PC-3 (cell line): ENCODE measurements around the gene PAX5. TPM values are rescaled to one million over a fixed set of nuclear protein-coding genes. Genes with fewer than 3 reads are reported as not detected.

Source experiments
- ATAC-seq: fragments of 200-7000 bp; cut with Tn5 transposase; 2 replicates; pipeline ENCODE4 v1.9.1; 2020; ENCODE audit warnings: mild to moderate bottlenecking, moderate library complexity
- BruUV-seq: library from RNA; stranded (reverse); fragments of 400-500 nt; replicated peaks from 2 replicates; lab custom pipeline; 2021; lab: Mats Ljungman, UMichigan
- CTCF ChIA-PET: fragments of 300-600 bp; sonication (Branson Sonifier 250); formaldehyde crosslinking; loops from one replicate; lab custom pipeline; 2022; ENCODE audit warnings: antibody characterized with exemption; lab: Charles Lee
- POLR2A ChIA-PET: fragments of 300-600 bp; sonication (Branson Sonifier 250); formaldehyde crosslinking; loops from one replicate; lab custom pipeline; 2022; ENCODE audit warnings: antibody characterized with exemption; ENCODE audit not compliant: unreplicated experiment; lab: Charles Lee
- DNase-seq: peaks from one replicate; pipeline ENCODE4 v3.0.0-alpha.2; 2015
- H2AFZ ChIP-seq: fragments of 300-600 bp; sonication (generic); 2 replicates; pipeline ENCODE4 v1.6.0; 2016; ENCODE audit warnings: antibody characterized with exemption, low read length
- H3F3A ChIP-seq: fragments of 300-600 bp; sonication (generic); one replicate; pipeline ENCODE4 v1.6.0; 2017; ENCODE audit warnings: antibody characterized with exemption, low read length, control low read depth, mild to moderate bottlenecking; ENCODE audit not compliant: unreplicated experiment
- H3K27ac ChIP-seq: fragments of 300-600 bp; sonication (generic); 2 replicates; pipeline ENCODE4 v1.5.1; 2016; ENCODE audit warnings: mild to moderate bottlenecking, low read length
- H3K27me3 ChIP-seq: fragments of 300-600 bp; sonication (generic); 2 replicates; pipeline ENCODE4 v1.6.1; 2016; ENCODE audit warnings: low read length, mixed read lengths
- H3K36me3 ChIP-seq: fragments of 300-600 bp; sonication (generic); 2 replicates; pipeline ENCODE4 v1.6.1; 2016; ENCODE audit warnings: low read depth, mixed run types, low read length, mixed read lengths
- H3K4me1 ChIP-seq: fragments of 300-600 bp; sonication (generic); 2 replicates; pipeline ENCODE4 v1.5.1; 2016; ENCODE audit warnings: low read length; ENCODE audit not compliant: insufficient read depth
- H3K4me2 ChIP-seq: fragments of 300-600 bp; sonication (generic); 2 replicates; pipeline ENCODE4 v1.6.0; 2016; ENCODE audit warnings: low read length
- H3K4me3 ChIP-seq: fragments of 300-600 bp; sonication (generic); 2 replicates; pipeline ENCODE4 v1.5.1; 2016; ENCODE audit warnings: mild to moderate bottlenecking, low read length, mixed read lengths
- H3K79me2 ChIP-seq: fragments of 300-600 bp; sonication (generic); 2 replicates; pipeline ENCODE4 v1.6.1; 2017; ENCODE audit warnings: low read length, mixed read lengths
- H3K9ac ChIP-seq: fragments of 300-600 bp; sonication (generic); 2 replicates; pipeline ENCODE4 v1.6.0; 2016; ENCODE audit warnings: mild to moderate bottlenecking, low read length
- H3K9me2 ChIP-seq: fragments of 300-600 bp; sonication (generic); replicated peaks from 2 replicates; pipeline ENCODE4 v1.6.1; 2016; ENCODE audit warnings: mixed run types, low read length, mixed read lengths
- H3K9me3 ChIP-seq: fragments of 300-600 bp; sonication (generic); 2 replicates; pipeline ENCODE4 v1.6.1; 2016; ENCODE audit warnings: low read length, mixed read lengths
- H4K20me1 ChIP-seq: fragments of 300-600 bp; sonication (generic); 2 replicates; pipeline ENCODE4 v1.6.1; 2016; ENCODE audit warnings: low read length, mixed read lengths
- CTCF ChIP-seq: fragments of 300-600 bp; sonication (generic); conservative IDR thresholded peaks from 2 replicates; pipeline ENCODE4 v1.5.1; 2017; ENCODE audit warnings: antibody characterized with exemption, low read depth, mild to moderate bottlenecking, low read length
- EZH2 ChIP-seq: fragments of 300-600 bp; sonication (generic); IDR thresholded peaks from one replicate; pipeline ENCODE4 v1.6.1; 2017; ENCODE audit warnings: antibody characterized with exemption, mild to moderate bottlenecking, low read length; ENCODE audit not compliant: unreplicated experiment
- EZH2phosphoT487 ChIP-seq: fragments of 300-600 bp; sonication (generic); IDR thresholded peaks from 2 replicates; pipeline ENCODE4 v1.6.1; 2018; ENCODE audit warnings: mild to moderate bottlenecking, antibody characterized with exemption, low read length, borderline replicate concordance
- intact Hi-C: fragments of 100-400 bp; cut with micrococcal nuclease; formaldehyde crosslinking; loops from 2 replicates; pipeline ENCODE4 v1.9.0; 2023
- total RNA-seq: library from RNA; depleted of rRNA; stranded (reverse); fragments of >200 nt; gene quantifications from 2 replicates; pipeline ENCODE4 v1.2.3, GENCODE V29; 2014

The PAX5 gene
- total RNA-seq, 1 experiment from 2014 or later, result not detected

GRCh38 chr9:36900856-36901220 lies 133.2 kb downstream of the PAX5 start:
- Histone ChIP-seq H3K9me2 (no peaks in the 10 kb centered on the region), H3K36me3 (no peaks in the 10 kb centered on the region), H3K9me3 (no peaks in the 10 kb centered on the region), H3K4me1 (peaks cover 10% of the 10 kb centered on the region; the same call in 1 of the 2 replicates), H4K20me1 (no peaks in the 10 kb centered on the region), H3K27ac (no peak overlapping the region), H2AFZ (no peak overlapping the region), H3K79me2 (no peaks in the 10 kb centered on the region), H3K9ac (no peak overlapping the region), H3F3A (no peaks in the 10 kb centered on the region), H3K4me3 (no peak overlapping the region), H3K27me3 (peaks cover 13% of the 10 kb centered on the region), H3K4me2 (no peak overlapping the region)
- no peak for DNase-seq
- POLR2A ChIA-PET, result no interaction called here
- CTCF ChIA-PET, result no interaction called here
- intact Hi-C loops, result no loop called here
- no peak for ATAC-seq
- BruUV-seq, result no TSS peak
- TF ChIP-seq EZH2phosphoT487 (no peak), EZH2 (no peak), CTCF (no peak)

- POLR2A ChIA-PET, result no interaction called here
- no peak for TF ChIP-seq EZH2phosphoT487
- TF ChIP-seq EZH2, result no peak
- no peak for TF ChIP-seq CTCF
- Histone ChIP-seq H3K4me3 (no peak overlapping the region), H3K9me3 (no peaks in the 10 kb centered on the region), H3K4me1 (peaks cover 10% of the 10 kb centered on the region; the same call in 1 of the 2 replicates), H3F3A (no peaks in the 10 kb centered on the region), H3K36me3 (no peaks in the 10 kb centered on the region), H4K20me1 (no peaks in the 10 kb centered on the region), H3K4me2 (no peak overlapping the region), H3K9me2 (no peaks in the 10 kb centered on the region), H3K79me2 (no peaks in the 10 kb centered on the region), H2AFZ (no peak overlapping the region), H3K27me3 (peaks cover 13% of the 10 kb centered on the region), H3K9ac (no peak overlapping the region), H3K27ac (no peak overlapping the region)
- DNase-seq (no peak), ATAC-seq (no peak)
- CTCF ChIA-PET, result no interaction called here
- no TSS peak for BruUV-seq
- intact Hi-C loops, result no loop called here
Measured at GRCh38 chr9:36900136-36900855, 133.8 kb downstream of the PAX5 start.

GRCh38 chr9:36899406-36899805 lies 134.7 kb downstream of the PAX5 start:
- H3K4me3 ChIP-seq, result no peak overlapping the region
- no peaks in the 10 kb centered on the region for H3K79me2 ChIP-seq
- ATAC-seq, result no peak
- H3F3A ChIP-seq, result no peaks in the 10 kb centered on the region
- H2AFZ ChIP-seq, result no peak overlapping the region
- H3K36me3 ChIP-seq, result no peaks in the 10 kb centered on the region
- peaks cover 13% of the 10 kb centered on the region for H3K27me3 ChIP-seq
- no peaks in the 10 kb centered on the region for H3K9me3 ChIP-seq
- H4K20me1 ChIP-seq, result no peaks in the 10 kb centered on the region
- ChIA-PET POLR2A (no interaction called here), CTCF (no interaction called here)
- no TSS peak for BruUV-seq
- intact Hi-C loops, result no loop called here
- H3K27ac ChIP-seq, result no peak overlapping the region
- no peak overlapping the region for H3K9ac ChIP-seq
- no peak for DNase-seq
- no peak overlapping the region for H3K4me2 ChIP-seq
- H3K4me1 ChIP-seq, result peaks cover 10% of the 10 kb centered on the region; the same call in 1 of the 2 replicates
- TF ChIP-seq EZH2 (no peak), EZH2phosphoT487 (no peak), CTCF (no peak)
- H3K9me2 ChIP-seq, result no peaks in the 10 kb centered on the region
